Stimulated activated naive B cell treated with anti-CD40 and anti-IgM and Interleukin-4, amounts not matched to agents 10 μg/mL and 1 μg/mL and 100 μg/mL, for 72 hours (primary cell): ENCODE results near the gene TFB1M.
"Not testable (repeated sequence)": the region's sequence is repeated elsewhere in the genome, so short reads cannot be mapped to it uniquely, and the experiment has no call there.

Experiments
- ATAC-seq, 2 donors: fragments of 150-1000 bp; cut with Tn5 transposase; replicated peaks; 2 replicates each; pipeline ENCODE4 v1.10.0; 2021; ENCODE audit warnings: moderate library complexity in 1 of 2
- DNase-seq: peaks from one replicate; pipeline ENCODE4 v3.0.0; 2021
- H3K27ac Mint-ChIP-seq: one replicate; pipeline ENCODE4 v1.8.0; 2022; ENCODE audit warnings: mild to moderate bottlenecking, mixed read lengths
- H3K27me3 Mint-ChIP-seq, 2 donors: one replicate each; pipeline ENCODE4 v1.8.0; 2022; ENCODE audit warnings: mixed read lengths in 2 of 2
- H3K36me3 Mint-ChIP-seq, 2 donors: one replicate each; pipeline ENCODE4 v1.8.0; 2022; ENCODE audit warnings: mixed read lengths in 2 of 2, mild to moderate bottlenecking in 1 of 2
- H3K4me1 Mint-ChIP-seq, 2 donors: one replicate each; pipeline ENCODE4 v1.8.0; 2022; ENCODE audit warnings: mixed read lengths in 2 of 2, mild to moderate bottlenecking in 1 of 2
- H3K4me3 Mint-ChIP-seq, 2 donors: one replicate each; pipeline ENCODE4 v1.8.0; 2022; ENCODE audit warnings: mild to moderate bottlenecking in 2 of 2, mixed read lengths in 2 of 2, moderate library complexity in 1 of 2
- H3K9me3 Mint-ChIP-seq, 2 donors: one replicate each; pipeline ENCODE4 v1.8.0; 2022; ENCODE audit warnings: mixed read lengths in 2 of 2, mild to moderate bottlenecking in 1 of 2

Gene TFB1M

DNA sequence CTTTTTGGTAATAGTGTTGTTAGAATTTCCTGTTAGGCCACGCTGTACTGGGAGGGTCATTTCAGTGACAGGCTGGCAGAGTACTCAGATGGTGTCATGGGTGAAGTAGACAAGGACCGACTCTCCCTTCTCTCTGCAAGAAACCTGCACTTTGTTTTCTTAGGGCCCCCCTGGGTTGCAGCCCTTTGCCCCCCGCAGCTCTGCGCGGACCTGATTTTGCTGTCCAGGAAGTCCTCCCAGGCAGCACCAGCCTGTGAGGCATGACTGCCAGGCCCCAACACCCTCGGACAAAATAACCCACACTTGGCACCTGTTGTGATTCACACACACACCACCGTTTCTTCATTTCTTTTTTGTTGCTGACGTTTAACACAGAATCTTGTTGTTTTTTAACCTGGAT is 72.3 kb downstream of the TFB1M start:
- Mint-ChIP-seq H3K4me1 (no peaks in the 10 kb centered on the region), H3K27me3 (peaks cover 0 to 8% of the 10 kb centered on the region in 2 donors), H3K27ac (peak overlapping the region; percentile 32), H3K36me3 (peaks cover 0 to 13% of the 10 kb centered on the region in 2 donors), H3K9me3 (peaks cover 6 to 12% of the 10 kb centered on the region in 2 donors), H3K4me3 (no peak overlapping the region)
- ATAC-seq, result no peak
- no peak for DNase-seq

DNA sequence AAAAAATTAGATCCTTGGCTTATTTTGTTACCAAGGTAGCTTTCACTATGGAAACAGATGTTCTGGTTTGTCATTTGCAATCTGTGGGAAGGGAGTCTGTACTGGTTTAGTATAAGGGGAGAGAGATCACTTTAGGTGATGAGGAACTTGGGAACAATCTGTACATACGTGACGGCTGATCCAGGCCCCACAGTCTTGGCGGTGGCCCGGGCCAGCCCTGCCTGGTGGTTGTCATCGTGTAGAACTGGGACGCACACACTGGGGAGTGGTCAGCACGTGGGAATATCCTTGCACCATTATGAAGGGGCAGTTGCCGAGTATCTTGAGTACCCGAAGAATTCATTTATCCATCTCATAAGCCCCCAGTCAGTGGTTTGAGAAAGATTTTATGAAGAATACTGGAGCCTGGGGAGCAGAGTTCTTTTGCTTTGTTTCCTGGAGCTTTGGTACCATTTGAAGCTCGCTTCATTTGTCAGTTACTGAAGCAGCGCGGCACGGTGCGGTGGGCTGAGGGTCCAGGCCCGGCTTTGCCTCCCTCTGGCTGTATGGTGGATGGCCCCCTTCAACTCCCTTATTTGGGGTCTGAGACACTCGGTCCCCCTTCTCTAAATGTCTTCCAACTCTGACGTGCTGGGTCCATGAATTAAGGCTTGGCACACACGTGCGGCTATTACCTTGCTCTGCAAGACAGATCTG is 73.2 kb downstream of the TFB1M start:
- H3K4me3 Mint-ChIP-seq, result no peak overlapping the region
- H3K27ac Mint-ChIP-seq, result peak overlapping the region; percentile 2
- no peaks in the 10 kb centered on the region for H3K4me1 Mint-ChIP-seq
- DNase-seq, result no peak
- peaks cover 0 to 10% of the 10 kb centered on the region in 2 donors for H3K36me3 Mint-ChIP-seq
- H3K9me3 Mint-ChIP-seq, result peaks cover 6 to 12% of the 10 kb centered on the region in 2 donors
- H3K27me3 Mint-ChIP-seq, result peaks cover 0 to 8% of the 10 kb centered on the region in 2 donors
- ATAC-seq, result no peak

DNA sequence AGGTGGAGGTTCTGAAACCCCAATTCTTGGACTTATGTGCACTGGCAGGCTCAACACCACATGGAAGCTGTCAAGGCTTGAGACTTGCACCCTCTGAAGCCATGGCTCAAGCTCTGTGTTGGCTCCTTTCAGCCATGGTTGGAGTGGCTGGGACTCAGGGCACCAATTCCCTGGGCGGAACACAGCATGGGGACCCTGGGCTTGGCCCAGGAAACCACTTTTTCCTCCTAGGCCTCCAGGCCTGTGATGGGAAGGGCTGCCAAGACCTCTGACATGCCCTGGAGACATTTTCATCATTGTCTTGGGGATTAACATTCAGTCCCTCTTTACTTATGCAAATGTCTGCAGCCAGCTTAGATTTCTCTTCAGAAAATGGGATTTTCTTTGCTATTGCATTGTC is 76.7 kb downstream of the TFB1M start:
- DNase-seq (no peak), ATAC-seq (no peak)
- Mint-ChIP-seq H3K9me3 (peaks cover 6 to 12% of the 10 kb centered on the region in 2 donors), H3K27ac (no peak overlapping the region), H3K4me3 (no peak overlapping the region), H3K4me1 (no peaks in the 10 kb centered on the region), H3K27me3 (peaks cover 0 to 8% of the 10 kb centered on the region in 2 donors), H3K36me3 (peaks cover 0 to 7% of the 10 kb centered on the region in 2 donors)

DNA sequence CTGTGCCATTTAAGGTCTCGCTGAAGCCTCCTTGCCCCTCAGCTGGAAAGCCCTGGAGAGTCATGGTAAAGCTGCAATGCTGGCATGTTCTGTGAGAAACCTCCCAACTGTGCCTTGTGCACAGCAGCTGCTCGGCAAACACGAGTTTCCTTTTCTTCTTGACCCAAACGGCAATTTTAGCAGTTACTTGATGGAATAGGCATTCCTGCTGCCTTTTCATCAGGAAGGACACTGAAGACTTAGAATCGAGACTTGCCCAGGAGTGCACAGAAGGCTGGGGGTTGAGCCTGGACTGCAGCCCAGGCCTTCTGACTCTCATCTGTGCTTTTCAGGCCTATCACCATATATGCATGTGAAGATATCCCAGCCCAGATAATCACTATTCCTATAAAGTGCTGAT is 79.2 kb downstream of the TFB1M start:
- Mint-ChIP-seq H3K36me3 (peaks cover 3 to 10% of the 10 kb centered on the region in 2 donors), H3K9me3 (peaks cover 8 to 14% of the 10 kb centered on the region in 2 donors), H3K4me3 (no peak overlapping the region), H3K4me1 (peaks cover 0 to 3% of the 10 kb centered on the region in 2 donors), H3K27ac (no peak overlapping the region), H3K27me3 (peaks cover 0 to 8% of the 10 kb centered on the region in 2 donors)
- DNase-seq (no peak), ATAC-seq (no peak)

DNA sequence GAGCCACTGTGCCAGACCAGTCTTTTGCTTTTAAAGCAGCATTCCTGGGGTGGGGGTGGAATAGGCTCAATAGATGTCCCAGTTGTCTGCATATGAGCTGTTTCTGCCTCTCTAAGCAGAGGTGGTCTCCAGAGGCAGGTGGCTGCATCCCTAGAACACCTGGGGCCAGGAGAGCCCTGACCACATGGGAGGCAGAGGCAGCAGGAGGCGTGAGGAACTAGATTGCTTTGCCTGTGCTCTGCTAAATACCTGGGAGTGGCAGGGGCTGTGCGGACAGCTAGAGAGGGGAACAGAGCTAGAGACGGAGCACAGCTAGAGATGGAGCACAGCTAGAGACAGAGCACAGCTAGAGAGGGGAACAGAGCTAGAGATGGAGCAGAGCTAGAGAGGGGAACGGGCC is 79.6 kb downstream of the TFB1M start:
- no peak for DNase-seq
- ATAC-seq, result no peak

DNA sequence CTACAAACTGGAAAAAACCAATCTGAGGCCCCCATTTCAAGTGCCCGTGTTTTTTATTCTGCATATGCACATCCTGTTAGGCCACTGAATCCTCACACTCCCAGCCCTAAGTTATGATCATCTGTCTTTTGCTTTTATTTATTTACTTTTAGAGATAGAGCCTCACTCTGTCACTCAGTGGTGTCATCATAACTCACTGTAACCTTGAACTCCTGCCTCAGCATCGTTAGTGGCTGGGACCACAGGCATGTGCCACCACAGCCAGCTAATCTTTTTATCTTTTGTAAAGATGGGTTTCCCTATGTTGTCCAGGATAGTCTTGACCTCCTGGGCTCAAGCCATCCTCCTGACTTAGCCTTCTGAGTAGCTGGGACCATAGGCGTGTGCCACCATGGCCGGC is 80.1 kb downstream of the TFB1M start:
- no peak for ATAC-seq
- peaks cover 13 to 20% of the 10 kb centered on the region in 2 donors for H3K9me3 Mint-ChIP-seq
- H3K4me3 Mint-ChIP-seq, result no peak overlapping the region
- peaks cover 4 to 17% of the 10 kb centered on the region in 2 donors for H3K36me3 Mint-ChIP-seq
- peaks cover 0 to 3% of the 10 kb centered on the region in 2 donors for H3K4me1 Mint-ChIP-seq
- no peak overlapping the region for H3K27ac Mint-ChIP-seq
- H3K27me3 Mint-ChIP-seq, result peaks cover 0 to 8% of the 10 kb centered on the region in 2 donors
- DNase-seq, result no peak

More for the DNA sequence above, 79.6 kb downstream of the TFB1M start:
- Mint-ChIP-seq H3K4me3 (no peak overlapping the region), H3K4me1 (peaks cover 0 to 3% of the 10 kb centered on the region in 2 donors), H3K27ac (no peak overlapping the region), H3K36me3 (peaks cover 4 to 14% of the 10 kb centered on the region in 2 donors), H3K27me3 (peaks cover 0 to 8% of the 10 kb centered on the region in 2 donors), H3K9me3 (peaks cover 12 to 18% of the 10 kb centered on the region in 2 donors)

DNA sequence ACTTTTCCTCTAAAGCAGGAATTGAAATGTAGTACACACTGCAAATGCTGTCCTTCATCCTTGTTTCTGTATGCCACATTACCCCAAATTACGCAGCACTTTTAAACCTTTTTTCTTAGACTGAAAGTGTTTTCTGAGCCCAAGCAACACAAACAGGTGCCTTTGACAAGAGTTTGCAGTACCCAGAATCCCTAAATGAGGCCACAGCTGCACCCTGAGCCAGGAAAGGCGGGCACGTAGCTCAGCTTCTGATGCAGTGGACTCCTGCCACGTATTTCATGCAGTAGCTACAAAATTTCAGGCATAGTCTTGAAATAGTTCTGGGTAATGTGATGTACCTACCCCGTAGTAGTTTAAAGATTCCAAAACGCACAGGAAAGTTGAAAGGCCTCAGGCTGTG is 81.4 kb downstream of the TFB1M start:
- Mint-ChIP-seq H3K4me3 (no peak overlapping the region), H3K27ac (no peak overlapping the region), H3K27me3 (no peaks in the 10 kb centered on the region), H3K4me1 (peaks cover 0 to 3% of the 10 kb centered on the region in 2 donors), H3K36me3 (peaks cover 4 to 10% of the 10 kb centered on the region in 2 donors), H3K9me3 (peaks cover 8 to 14% of the 10 kb centered on the region in 2 donors)
- DNase-seq, result no peak
- no peak for ATAC-seq

DNA sequence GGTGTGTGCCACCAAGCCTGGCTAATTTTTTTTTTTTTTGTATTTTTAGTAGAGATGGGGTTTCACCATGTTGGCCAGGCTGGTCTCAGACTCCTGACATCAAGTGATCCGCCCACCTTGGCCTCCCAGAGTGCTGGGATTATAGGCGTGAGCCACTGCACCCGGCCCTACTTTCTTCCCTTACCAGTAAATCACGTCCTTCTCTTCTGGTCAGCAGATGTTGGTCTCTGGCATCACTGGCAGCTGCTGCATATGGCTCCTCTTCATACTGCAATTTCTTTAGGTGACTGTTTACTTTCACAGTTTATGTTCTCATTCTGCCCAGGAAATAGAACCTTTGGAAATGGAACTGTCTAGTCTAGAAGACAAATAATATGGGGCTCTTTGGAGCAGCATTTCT is 83.3 kb downstream of the TFB1M start:
- ATAC-seq, DNase-seq: not testable (repeated sequence)

DNA sequence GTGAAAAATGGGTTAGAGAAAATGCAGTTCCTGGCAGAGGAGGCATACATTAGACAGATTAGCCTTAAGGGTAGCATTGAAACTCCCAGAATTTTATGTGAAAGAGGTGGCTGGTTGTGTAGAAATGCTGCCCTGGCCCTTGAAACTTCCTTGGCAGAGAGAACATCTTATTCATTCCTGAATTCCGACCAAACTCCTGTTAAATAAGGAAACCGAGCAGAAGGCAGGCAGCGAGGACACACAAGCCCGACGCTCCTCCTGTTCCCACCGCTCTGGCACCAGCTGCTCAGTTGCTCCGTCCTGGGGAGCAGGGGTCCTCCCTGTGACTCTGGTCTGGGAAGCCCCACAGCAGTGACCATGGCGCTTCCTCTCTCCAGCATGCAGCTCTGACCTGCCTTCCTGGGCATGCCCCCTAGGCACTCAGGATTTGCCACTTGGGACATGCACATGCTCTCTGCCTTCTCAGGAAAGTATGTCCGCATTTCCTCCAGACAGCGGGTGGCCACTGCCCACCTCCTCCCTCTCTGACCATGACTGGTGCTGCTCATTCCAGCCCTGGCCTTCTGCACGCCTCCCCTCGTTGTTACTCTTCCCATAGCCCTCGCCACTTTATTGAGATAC is 85.6 kb downstream of the TFB1M start:
- Mint-ChIP-seq H3K4me3 (no peak overlapping the region), H3K36me3 (peaks cover 4 to 10% of the 10 kb centered on the region in 2 donors), H3K27me3 (no peaks in the 10 kb centered on the region), H3K27ac (no peak overlapping the region), H3K9me3 (peaks cover 8 to 9% of the 10 kb centered on the region in 2 donors), H3K4me1 (peaks cover 0 to 3% of the 10 kb centered on the region in 2 donors)
- DNase-seq (no peak), ATAC-seq (no peak)

More for the DNA sequence above, 83.3 kb downstream of the TFB1M start:
- not testable (repeated sequence) for H3K4me1 Mint-ChIP-seq, H3K4me3 Mint-ChIP-seq, H3K36me3 Mint-ChIP-seq, H3K9me3 Mint-ChIP-seq, H3K27me3 Mint-ChIP-seq, H3K27ac Mint-ChIP-seq

DNA sequence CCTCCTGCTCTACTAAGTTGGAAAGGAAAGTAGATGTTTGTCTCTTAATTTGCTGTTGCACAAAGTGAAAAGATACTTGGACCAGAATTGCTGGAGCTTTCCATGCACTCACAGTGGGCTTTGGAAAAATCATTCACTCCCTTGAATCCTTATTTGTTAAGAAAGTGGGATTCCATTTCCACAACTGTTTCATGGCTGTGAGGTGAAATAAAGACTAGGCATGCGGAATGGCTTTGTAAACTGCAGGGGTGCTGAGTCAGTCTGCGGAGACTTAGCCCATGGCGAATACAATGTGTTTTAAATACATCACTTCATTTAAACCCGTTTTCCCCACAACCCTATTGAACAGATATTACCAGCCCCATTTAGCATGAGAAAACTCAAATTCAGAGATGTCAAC is 87.2 kb downstream of the TFB1M start:
- peaks cover 4 to 10% of the 10 kb centered on the region in 2 donors for H3K36me3 Mint-ChIP-seq
- H3K4me3 Mint-ChIP-seq, result no peak overlapping the region
- H3K9me3 Mint-ChIP-seq, result peaks cover 8 to 9% of the 10 kb centered on the region in 2 donors
- no peaks in the 10 kb centered on the region for H3K27me3 Mint-ChIP-seq
- DNase-seq (no peak), ATAC-seq (no peak)
- H3K4me1 Mint-ChIP-seq, result peaks cover 0 to 3% of the 10 kb centered on the region in 2 donors
- H3K27ac Mint-ChIP-seq, result no peak overlapping the region

DNA sequence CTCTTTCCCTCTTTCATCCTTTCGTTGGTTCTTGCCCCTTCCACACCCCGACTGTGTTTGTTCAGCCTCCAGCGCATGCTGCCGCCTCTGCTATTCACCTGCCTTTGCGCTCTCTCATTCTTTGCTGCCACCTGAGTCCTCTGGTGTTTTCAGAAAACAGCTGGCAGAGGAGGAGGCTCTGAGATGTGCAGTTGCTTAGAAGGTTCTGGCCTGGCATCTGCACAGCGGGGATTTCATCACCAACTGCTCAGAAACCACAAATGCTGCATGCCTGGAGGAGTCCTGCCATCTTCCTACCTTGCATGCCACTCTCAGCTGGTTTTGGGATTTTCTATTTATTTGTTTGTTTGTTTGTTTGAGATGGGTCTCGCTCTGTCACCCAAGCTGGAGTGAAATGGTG is 89.7 kb downstream of the TFB1M start:
- no peaks in the 10 kb centered on the region for H3K4me1 Mint-ChIP-seq
- H3K27me3 Mint-ChIP-seq, result no peaks in the 10 kb centered on the region
- peaks cover under 1 to 2% of the 10 kb centered on the region in 2 donors for H3K9me3 Mint-ChIP-seq
- peak overlapping the region; percentile 48 for H3K27ac Mint-ChIP-seq
- H3K4me3 Mint-ChIP-seq, result no peak overlapping the region
- ATAC-seq (no peak), DNase-seq (no peak)
- H3K36me3 Mint-ChIP-seq, result peaks cover 0 to 2% of the 10 kb centered on the region in 2 donors

DNA sequence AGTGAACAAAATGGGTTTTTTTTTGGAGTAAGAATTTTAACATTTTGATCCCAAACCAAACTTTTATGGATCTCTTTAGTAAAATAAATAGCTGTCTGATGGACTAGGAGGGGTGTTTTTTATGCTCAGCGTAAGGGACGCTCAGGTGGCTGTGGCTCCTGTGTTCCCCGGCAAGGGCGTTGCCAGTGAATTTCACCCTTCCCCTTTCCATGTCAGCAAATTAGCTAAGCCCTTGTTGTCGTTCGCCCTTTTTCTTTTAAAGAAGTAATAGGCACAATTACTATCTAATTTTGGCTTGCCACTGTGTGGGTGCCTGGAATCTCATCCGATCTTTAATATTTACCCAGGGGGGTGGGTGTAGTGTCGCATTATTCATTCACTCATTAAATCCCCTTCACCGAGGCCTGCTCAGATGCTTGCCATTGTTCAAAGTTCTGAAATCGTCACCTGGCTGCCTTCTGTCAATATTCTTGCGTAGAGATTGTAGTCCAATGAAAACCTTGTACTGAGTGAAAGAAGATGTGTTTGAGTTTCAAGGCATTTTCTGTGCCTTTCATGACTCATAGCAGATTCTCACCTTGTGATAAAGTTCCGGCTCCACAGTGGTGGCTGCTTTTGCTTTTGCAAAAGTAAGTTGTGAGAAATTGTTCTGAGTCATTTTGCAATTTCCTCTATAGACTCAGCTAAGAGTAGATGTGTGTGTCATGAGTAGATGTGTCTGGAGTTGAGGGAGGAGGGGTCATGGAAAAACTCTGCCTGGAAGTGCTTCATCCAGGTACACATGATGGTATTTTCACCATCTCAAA is 90.4 kb downstream of the TFB1M start:
- H3K27ac Mint-ChIP-seq, result no peak overlapping the region
- no peak overlapping the region for H3K4me3 Mint-ChIP-seq
- H3K9me3 Mint-ChIP-seq, result no peaks in the 10 kb centered on the region
- no peaks in the 10 kb centered on the region for H3K27me3 Mint-ChIP-seq
- DNase-seq (no peak), ATAC-seq (peak in 1 of 2 donors; percentile 62)
- no peaks in the 10 kb centered on the region for H3K36me3 Mint-ChIP-seq
- no peaks in the 10 kb centered on the region for H3K4me1 Mint-ChIP-seq

DNA sequence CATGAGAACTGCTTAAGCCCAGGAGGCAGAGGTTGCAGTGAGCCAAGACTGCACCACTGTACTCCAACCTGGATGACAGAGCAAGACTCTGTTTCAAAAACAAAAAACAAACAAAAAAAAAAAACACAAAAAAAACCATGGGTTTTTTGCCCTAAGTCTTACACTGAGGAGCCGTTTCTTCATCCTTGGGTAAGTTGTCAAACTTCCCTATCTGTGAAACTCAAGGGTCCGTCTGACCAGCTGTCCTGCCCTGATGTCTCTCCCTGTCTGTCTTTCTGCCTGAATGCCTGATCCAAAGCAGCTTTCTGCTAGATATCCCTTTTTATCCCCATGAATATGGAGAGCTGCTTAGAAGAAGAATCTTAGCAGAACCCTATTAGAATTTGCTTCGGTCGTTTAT is 91.8 kb downstream of the TFB1M start:
- Mint-ChIP-seq H3K36me3 (no peaks in the 10 kb centered on the region), H3K4me1 (no peaks in the 10 kb centered on the region), H3K27me3 (no peaks in the 10 kb centered on the region), H3K9me3 (no peaks in the 10 kb centered on the region), H3K27ac (no peak overlapping the region), H3K4me3 (no peak overlapping the region)
- ATAC-seq, result no peak
- no peak for DNase-seq

DNA sequence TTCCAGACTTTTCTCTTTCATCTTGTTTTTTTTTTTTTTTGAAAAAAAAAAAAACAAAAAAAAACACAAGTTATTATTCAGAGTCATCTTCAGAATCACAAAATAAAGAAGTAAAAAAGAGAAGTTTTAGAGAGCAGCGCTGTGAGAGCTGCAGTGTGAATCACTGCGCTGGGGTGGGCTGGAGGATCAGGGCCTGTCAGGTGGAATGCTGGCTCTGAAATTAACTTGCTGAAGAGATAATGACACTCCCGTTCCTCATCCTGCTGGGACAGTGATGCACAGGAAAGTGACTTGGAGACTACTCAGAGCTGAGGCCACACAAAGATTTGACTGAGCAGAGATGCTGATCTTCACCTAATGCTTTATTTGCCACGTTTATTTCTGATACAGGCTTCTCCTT is 93.2 kb downstream of the TFB1M start:
- no peak overlapping the region for H3K27ac Mint-ChIP-seq
- no peak overlapping the region for H3K4me3 Mint-ChIP-seq
- DNase-seq (no peak), ATAC-seq (no peak)
- peaks cover 0 to 4% of the 10 kb centered on the region in 2 donors for H3K27me3 Mint-ChIP-seq
- no peaks in the 10 kb centered on the region for H3K4me1 Mint-ChIP-seq
- H3K36me3 Mint-ChIP-seq, result no peaks in the 10 kb centered on the region
- no peaks in the 10 kb centered on the region for H3K9me3 Mint-ChIP-seq
